Measurements from ENCODE around the gene ZBTB21. TPM values are rescaled to one million over a fixed set of nuclear protein-coding genes. Genes with fewer than 3 reads are reported as not detected.
A peak's percentile ranks its signal among the peaks of the same experiment; 100 is the strongest.

Gene ZBTB21
- total and polyA plus RNA-seq, 9 of the 15 experiments (the other 6 are each of a cell fraction or from before 2014, with no cell fraction given) = 2.2 to 15.2 (median 8.7) TPM

- in situ Hi-C loops (cut with MboI) = no loop called here
- Histone ChIP-seq H3K79me2 (ENCODE audit: control insufficient read depth, insufficient read depth, low read length) (peaks cover 25% of the 10 kb centered on the region), H3K9me3 (replicated peaks; ENCODE audit: control insufficient read depth, insufficient read depth, low read depth, low read length) (no peaks in the 10 kb centered on the region), H3K4me2 (ENCODE audit: insufficient read depth, low read length) (no peak overlapping the region), H3K9ac (ENCODE audit: insufficient read depth in 1 of 2, low read depth in 2 of 2, low read length in 2 of 2) (no peak overlapping the region), H3K4me1 (replicated peaks in 1 of 2; ENCODE audit: control insufficient read depth in 2 of 2, insufficient read depth in 2 of 2, low read length in 2 of 2) (peaks cover 0 to 14% of the 10 kb centered on the region in 2 experiments; a peak in 4 of 5 replicates), H2AFZ (ENCODE audit: low read depth, low read length) (no peak overlapping the region), H3K36me3 (ENCODE audit: control insufficient read depth, insufficient read depth, low read length) (peaks cover 40% of the 10 kb centered on the region), H4K20me1 (replicated peaks; ENCODE audit: control insufficient read depth, insufficient read depth, low read length) (peaks cover 14% of the 10 kb centered on the region; the same call in 1 of the 2 replicates), H3K4me3 (no peak overlapping the region), H3K27me3 (ENCODE audit: control insufficient read depth in 2 of 2, insufficient read depth in 2 of 2, low read length in 2 of 2) (no peaks in the 10 kb centered on the region), H3K27ac (ENCODE audit: extremely low read depth, low read depth, low read length) (no peak overlapping the region), H3K9me1 (ENCODE audit: control insufficient read depth, insufficient read depth, low read length) (peaks cover 3% of the 10 kb centered on the region)
- ATAC-seq = no peak
- DNase-seq (ENCODE audit: extremely low read depth in 1 of 4, low spot score in 3 of 4) = no peak
- peak in 1 of 2 experiments; percentile 36; a peak in 1 of 4 replicates for TF ChIP-seq KDM1A (IDR thresholded peaks at IDR 0.05)
- TF ChIP-seq MEIS2 (IDR thresholded peaks at IDR 0.05; ENCODE audit: partially characterized antibody) = no peak
- TF ChIP-seq BCOR (IDR thresholded peaks at IDR 0.05) = peak; percentile 29; the same call in 1 of the 2 replicates
- peak; percentile 68 for TF ChIP-seq RBM25 (IDR thresholded peaks at IDR 0.05; ENCODE audit: low read depth, low read length, severe bottlenecking)
- POLR2A ChIA-PET = interaction anchor here (0.7 to 1.0 kb wide), 2 partner anchors 21 to 81 kb away, joined by 3 read pairs; no protein-coding TSS in a partner anchor
- 63% methylated on average over 2 of the region's 2 CpGs for WGBS (ENCODE audit: insufficient coverage, low coverage, missing lambda C conversion rate)
- BruUV-seq (replicated peaks) = no TSS peak
- intact Hi-C loops (cut with micrococcal nuclease) = no loop called here
- CTCF ChIA-PET (ENCODE audit: low intra/inter-chr PET ratio) = no interaction called here
- FAIRE-seq = no peak
Observed at GRCh38 chr21:42001781-42002180, 8.4 kb downstream of the ZBTB21 start.

DNA sequence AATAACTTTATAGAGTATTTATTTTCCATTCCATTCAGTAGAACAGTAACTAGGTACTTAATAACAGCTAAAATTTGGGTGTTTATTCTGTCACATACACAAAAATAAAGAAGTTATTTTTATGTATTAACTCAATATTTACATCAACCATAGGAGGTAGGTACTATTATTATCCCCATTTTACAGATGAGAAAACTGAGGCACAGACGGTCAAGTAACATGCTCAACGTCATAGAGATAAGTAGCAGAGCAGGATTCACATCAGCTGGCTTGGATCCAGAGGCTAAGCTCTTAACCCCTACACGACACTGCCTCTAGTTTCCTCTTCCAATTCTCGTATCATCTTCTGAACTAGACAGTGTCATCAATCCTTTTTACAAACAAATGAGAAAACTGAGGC lies 9.3 kb downstream of the ZBTB21 start:
- Histone ChIP-seq H2AFZ (ENCODE audit: low read depth, low read length) (no peak overlapping the region), H3K9ac (ENCODE audit: insufficient read depth in 1 of 2, low read depth in 2 of 2, low read length in 2 of 2) (no peak overlapping the region), H3K4me1 (replicated peaks in 1 of 2; ENCODE audit: control insufficient read depth in 2 of 2, insufficient read depth in 2 of 2, low read length in 2 of 2) (peaks cover 0 to 14% of the 10 kb centered on the region in 2 experiments; a peak in 4 of 5 replicates), H3K9me3 (replicated peaks; ENCODE audit: control insufficient read depth, insufficient read depth, low read depth, low read length) (no peaks in the 10 kb centered on the region), H3K4me2 (ENCODE audit: insufficient read depth, low read length) (no peak overlapping the region), H3K27me3 (ENCODE audit: control insufficient read depth in 2 of 2, insufficient read depth in 2 of 2, low read length in 2 of 2) (no peaks in the 10 kb centered on the region), H3K4me3 (no peak overlapping the region), H3K9me1 (ENCODE audit: control insufficient read depth, insufficient read depth, low read length) (peaks cover 3% of the 10 kb centered on the region), H3K36me3 (ENCODE audit: control insufficient read depth, insufficient read depth, low read length) (peaks cover 39% of the 10 kb centered on the region), H3K27ac (ENCODE audit: extremely low read depth, low read depth, low read length) (no peak overlapping the region), H4K20me1 (replicated peaks; ENCODE audit: control insufficient read depth, insufficient read depth, low read length) (peaks cover 14% of the 10 kb centered on the region; the same call in 1 of the 2 replicates), H3K79me2 (ENCODE audit: control insufficient read depth, insufficient read depth, low read length) (peaks cover 20% of the 10 kb centered on the region; the same call in 2 of the 3 replicates)
- TF ChIP-seq RBM25 (IDR thresholded peaks at IDR 0.05; ENCODE audit: low read depth, low read length, severe bottlenecking) = peak; percentile 92
- peak; percentile 79; the same call in 1 of the 2 replicates for TF ChIP-seq ADNP (tag; IDR thresholded peaks at IDR 0.05)
- no peak for TF ChIP-seq HCFC1 (IDR thresholded peaks at IDR 0.05; ENCODE audit: low read depth, low read length)
- peak; percentile 95 for TF ChIP-seq BCOR (IDR thresholded peaks at IDR 0.05)
- 0 out of 2 replicates have a peak, but pooled peaks have one; percentile 44 for TF ChIP-seq SMARCA5 (IDR thresholded peaks at IDR 0.05)
- TF ChIP-seq, protein P1, sequence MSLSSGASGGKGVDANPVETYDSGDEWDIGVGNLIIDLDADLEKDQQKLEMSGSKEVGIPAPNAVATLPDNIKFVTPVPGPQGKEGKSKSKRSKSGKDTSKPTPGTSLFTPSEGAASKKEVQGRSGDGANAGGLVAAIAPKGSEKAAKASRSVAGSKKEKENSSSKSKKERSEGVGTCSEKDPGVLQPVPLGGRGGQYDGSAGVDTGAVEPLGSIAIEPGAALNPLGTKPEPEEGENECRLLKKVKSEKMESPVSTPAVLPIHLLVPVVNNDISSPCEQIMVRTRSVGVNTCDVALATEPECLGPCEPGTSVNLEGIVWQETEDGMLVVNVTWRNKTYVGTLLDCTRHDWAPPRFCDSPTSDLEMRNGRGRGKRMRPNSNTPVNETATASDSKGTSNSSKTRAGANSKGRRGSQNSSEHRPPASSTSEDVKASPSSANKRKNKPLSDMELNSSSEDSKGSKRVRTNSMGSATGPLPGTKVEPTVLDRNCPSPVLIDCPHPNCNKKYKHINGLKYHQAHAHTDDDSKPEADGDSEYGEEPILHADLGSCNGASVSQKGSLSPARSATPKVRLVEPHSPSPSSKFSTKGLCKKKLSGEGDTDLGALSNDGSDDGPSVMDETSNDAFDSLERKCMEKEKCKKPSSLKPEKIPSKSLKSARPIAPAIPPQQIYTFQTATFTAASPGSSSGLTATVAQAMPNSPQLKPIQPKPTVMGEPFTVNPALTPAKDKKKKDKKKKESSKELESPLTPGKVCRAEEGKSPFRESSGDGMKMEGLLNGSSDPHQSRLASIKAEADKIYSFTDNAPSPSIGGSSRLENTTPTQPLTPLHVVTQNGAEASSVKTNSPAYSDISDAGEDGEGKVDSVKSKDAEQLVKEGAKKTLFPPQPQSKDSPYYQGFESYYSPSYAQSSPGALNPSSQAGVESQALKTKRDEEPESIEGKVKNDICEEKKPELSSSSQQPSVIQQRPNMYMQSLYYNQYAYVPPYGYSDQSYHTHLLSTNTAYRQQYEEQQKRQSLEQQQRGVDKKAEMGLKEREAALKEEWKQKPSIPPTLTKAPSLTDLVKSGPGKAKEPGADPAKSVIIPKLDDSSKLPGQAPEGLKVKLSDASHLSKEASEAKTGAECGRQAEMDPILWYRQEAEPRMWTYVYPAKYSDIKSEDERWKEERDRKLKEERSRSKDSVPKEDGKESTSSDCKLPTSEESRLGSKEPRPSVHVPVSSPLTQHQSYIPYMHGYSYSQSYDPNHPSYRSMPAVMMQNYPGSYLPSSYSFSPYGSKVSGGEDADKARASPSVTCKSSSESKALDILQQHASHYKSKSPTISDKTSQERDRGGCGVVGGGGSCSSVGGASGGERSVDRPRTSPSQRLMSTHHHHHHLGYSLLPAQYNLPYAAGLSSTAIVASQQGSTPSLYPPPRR (CRISPR knock-in tag; IDR thresholded peaks at IDR 0.05; ENCODE audit: borderline replicate concordance) = no peak
- TF ChIP-seq HDAC2 (IDR thresholded peaks at IDR 0.05) = peak; percentile 47; the same call in 1 of the 2 replicates
- TF ChIP-seq RCOR1 (IDR thresholded peaks at IDR 0.05; ENCODE audit: borderline replicate concordance in 1 of 2, low read depth in 2 of 2, low read length in 2 of 2) = peak in 1 of 2 experiments; percentile 63; a peak in 1 of 4 replicates
- TF ChIP-seq KDM1A (IDR thresholded peaks at IDR 0.05) = peak; percentile 54 to 71; a peak in 3 of 4 replicates
- BruUV-seq (replicated peaks) = no TSS peak
- CTCF ChIA-PET (ENCODE audit: low intra/inter-chr PET ratio) = no interaction called here
- ATAC-seq (no peak), DNase-seq (ENCODE audit: extremely low read depth in 1 of 4, low spot score in 3 of 4) (no peak), FAIRE-seq (no peak)
- in situ Hi-C loops (cut with MboI) = no loop called here
- WGBS (ENCODE audit: insufficient coverage, low coverage, missing lambda C conversion rate) = 74% methylated on average over 4 of the region's 4 CpGs
- intact Hi-C loops (cut with micrococcal nuclease) = no loop called here
- POLR2A ChIA-PET = interaction anchor here (0.6 to 0.9 kb wide), 2 partner anchors 16 to 82 kb away, joined by 3 read pairs; no protein-coding TSS in a partner anchor

All from K562 (cell line).